Panc1 (cell line): ENCODE data around the gene SIVA1.

Experiments used
- POLR2AphosphoS5 ChIP-seq: IDR thresholded peaks from 2 replicates; pipeline ENCODE4 v1.6.1; 2012; ENCODE audit warnings: mild to moderate bottlenecking, low read depth, low read length, moderate library complexity
- TF ChIP-seq, protein P1 (sequence below): fragments of 450-650 bp; IDR thresholded peaks from 2 replicates; pipeline ENCODE4 v1.5.1; 2017; ENCODE audit warnings: mild to moderate bottlenecking
- TF ChIP-seq, protein P2 (sequence below), 2 experiments: IDR thresholded peaks; 2 replicates each; pipeline ENCODE4 v1.6.1; 2011 to 2012; ENCODE audit warnings: low read depth in 2 of 2, control low read depth in 1 of 2, low read length in 1 of 2, mild to moderate bottlenecking in 1 of 2, moderate library complexity in 1 of 2; ENCODE audit not compliant: insufficient read depth in 1 of 2

DNA sequence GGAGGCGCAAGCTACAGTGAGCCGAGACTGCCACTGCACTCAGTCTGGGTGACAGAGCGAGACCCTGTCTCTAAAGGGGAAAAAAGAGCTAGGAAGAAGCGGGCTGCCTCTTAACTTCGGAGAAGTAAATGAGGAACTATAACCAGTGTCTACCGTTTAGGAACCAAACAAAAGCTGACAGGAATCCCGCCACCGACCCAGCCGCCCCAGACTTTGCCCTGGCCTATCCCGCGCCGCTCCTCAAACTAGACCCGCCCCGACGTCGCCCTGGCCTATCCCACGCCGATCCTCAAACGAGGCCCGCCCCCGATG lies 568 bp upstream of the SIVA1 start:
- TF ChIP-seq, protein P1, sequence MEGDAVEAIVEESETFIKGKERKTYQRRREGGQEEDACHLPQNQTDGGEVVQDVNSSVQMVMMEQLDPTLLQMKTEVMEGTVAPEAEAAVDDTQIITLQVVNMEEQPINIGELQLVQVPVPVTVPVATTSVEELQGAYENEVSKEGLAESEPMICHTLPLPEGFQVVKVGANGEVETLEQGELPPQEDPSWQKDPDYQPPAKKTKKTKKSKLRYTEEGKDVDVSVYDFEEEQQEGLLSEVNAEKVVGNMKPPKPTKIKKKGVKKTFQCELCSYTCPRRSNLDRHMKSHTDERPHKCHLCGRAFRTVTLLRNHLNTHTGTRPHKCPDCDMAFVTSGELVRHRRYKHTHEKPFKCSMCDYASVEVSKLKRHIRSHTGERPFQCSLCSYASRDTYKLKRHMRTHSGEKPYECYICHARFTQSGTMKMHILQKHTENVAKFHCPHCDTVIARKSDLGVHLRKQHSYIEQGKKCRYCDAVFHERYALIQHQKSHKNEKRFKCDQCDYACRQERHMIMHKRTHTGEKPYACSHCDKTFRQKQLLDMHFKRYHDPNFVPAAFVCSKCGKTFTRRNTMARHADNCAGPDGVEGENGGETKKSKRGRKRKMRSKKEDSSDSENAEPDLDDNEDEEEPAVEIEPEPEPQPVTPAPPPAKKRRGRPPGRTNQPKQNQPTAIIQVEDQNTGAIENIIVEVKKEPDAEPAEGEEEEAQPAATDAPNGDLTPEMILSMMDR, result no peak
- TF ChIP-seq, protein P2, sequence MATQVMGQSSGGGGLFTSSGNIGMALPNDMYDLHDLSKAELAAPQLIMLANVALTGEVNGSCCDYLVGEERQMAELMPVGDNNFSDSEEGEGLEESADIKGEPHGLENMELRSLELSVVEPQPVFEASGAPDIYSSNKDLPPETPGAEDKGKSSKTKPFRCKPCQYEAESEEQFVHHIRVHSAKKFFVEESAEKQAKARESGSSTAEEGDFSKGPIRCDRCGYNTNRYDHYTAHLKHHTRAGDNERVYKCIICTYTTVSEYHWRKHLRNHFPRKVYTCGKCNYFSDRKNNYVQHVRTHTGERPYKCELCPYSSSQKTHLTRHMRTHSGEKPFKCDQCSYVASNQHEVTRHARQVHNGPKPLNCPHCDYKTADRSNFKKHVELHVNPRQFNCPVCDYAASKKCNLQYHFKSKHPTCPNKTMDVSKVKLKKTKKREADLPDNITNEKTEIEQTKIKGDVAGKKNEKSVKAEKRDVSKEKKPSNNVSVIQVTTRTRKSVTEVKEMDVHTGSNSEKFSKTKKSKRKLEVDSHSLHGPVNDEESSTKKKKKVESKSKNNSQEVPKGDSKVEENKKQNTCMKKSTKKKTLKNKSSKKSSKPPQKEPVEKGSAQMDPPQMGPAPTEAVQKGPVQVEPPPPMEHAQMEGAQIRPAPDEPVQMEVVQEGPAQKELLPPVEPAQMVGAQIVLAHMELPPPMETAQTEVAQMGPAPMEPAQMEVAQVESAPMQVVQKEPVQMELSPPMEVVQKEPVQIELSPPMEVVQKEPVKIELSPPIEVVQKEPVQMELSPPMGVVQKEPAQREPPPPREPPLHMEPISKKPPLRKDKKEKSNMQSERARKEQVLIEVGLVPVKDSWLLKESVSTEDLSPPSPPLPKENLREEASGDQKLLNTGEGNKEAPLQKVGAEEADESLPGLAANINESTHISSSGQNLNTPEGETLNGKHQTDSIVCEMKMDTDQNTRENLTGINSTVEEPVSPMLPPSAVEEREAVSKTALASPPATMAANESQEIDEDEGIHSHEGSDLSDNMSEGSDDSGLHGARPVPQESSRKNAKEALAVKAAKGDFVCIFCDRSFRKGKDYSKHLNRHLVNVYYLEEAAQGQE (IDR thresholded peaks at IDR 0.05; ENCODE audit: insufficient read depth in 1 of 2, low read depth in 2 of 2, low read length in 1 of 2), result no peak
- 0 out of 2 replicates have a peak, but pooled peaks have one; percentile 45 for TF ChIP-seq POLR2AphosphoS5
